ENCODE results near the gene KRR1.
"Not testable (repeated sequence)": the region's sequence is repeated elsewhere in the genome, so short reads cannot be mapped to it uniquely, and the experiment has no call there.

Gene KRR1

DNA sequence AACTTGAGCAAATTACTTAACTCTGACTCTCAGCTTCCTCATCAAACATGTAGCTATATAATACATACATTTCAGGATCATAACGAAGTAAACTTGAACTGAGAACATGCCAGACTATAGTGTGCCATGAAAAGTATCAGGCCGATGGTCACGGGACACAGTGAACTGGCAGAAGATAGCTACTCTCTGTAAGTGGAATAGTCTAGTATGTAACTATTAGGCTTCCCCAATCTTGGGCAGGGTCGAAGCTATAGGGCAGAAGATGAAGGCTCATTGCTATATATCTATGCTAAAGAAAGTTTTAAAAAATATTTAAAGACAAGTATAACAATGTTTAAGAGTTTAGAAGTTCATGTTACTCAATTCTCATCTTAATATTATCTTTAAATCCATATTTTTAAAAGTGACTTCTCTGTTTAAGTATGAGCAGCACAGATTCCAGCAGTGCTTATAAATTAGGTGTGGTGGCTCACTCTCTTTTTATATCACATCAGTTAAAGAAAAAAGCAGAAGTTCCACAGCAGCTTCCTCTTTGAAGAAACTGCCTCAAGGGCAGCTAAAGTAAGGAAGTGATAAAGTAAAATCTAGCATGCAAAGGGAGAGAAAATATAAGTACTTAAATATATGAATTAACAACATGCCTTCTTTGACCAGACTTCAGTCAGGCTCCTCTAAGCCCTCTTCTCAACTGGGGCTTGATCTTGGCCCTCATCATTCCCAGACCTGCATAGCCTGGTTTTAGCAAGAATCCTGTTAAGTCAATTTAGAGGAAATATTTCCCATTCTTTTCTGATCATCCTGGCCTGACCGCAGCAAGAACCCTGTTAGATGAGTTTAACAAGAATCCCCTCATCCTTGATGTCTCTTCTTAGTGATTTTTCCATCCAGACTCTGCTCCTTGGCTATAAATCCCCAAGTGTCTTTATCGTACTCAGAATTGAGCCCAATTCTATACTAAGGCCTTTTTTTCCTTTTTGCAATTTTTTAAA is 39.2 kb downstream of the KRR1 start:
- H3K4me3 ChIP-seq (ENCODE audit: control insufficient read depth, low read depth, low read length), result no peak overlapping the region
- TF ChIP-seq, protein P1, sequence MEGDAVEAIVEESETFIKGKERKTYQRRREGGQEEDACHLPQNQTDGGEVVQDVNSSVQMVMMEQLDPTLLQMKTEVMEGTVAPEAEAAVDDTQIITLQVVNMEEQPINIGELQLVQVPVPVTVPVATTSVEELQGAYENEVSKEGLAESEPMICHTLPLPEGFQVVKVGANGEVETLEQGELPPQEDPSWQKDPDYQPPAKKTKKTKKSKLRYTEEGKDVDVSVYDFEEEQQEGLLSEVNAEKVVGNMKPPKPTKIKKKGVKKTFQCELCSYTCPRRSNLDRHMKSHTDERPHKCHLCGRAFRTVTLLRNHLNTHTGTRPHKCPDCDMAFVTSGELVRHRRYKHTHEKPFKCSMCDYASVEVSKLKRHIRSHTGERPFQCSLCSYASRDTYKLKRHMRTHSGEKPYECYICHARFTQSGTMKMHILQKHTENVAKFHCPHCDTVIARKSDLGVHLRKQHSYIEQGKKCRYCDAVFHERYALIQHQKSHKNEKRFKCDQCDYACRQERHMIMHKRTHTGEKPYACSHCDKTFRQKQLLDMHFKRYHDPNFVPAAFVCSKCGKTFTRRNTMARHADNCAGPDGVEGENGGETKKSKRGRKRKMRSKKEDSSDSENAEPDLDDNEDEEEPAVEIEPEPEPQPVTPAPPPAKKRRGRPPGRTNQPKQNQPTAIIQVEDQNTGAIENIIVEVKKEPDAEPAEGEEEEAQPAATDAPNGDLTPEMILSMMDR (IDR thresholded peaks at IDR 0.05; ENCODE audit: control insufficient read depth, insufficient read depth, low read depth, low read length, missing control alignments), result no peak
- no peak for DNase-seq (ENCODE audit: low read depth)

DNA sequence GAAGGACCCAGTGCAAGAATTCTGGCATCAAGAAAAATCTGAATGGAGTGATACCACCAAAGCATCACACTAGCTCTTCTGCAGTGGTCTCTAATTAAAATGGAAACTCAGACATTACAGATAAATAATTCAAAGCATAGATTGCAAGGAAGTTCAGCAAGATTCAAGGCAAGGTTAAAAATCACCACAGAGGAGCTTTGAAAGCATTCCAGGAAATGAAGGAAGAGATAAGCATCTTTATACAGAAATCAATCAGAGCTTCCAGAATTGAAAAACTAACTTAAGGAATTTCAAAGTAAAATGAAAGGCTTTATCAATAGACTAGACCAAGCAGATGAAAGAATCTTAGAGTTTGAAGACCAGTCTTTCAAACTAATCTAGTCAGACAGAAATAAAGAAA is 51.2 kb downstream of the KRR1 start:
- DNase-seq (ENCODE audit: low read depth), result no peak
- TF ChIP-seq, protein P1 (IDR thresholded peaks at IDR 0.05; ENCODE audit: control insufficient read depth, insufficient read depth, low read depth, low read length, missing control alignments), result no peak
- H3K4me3 ChIP-seq (ENCODE audit: control insufficient read depth, low read depth, low read length), result no peak overlapping the region

DNA sequence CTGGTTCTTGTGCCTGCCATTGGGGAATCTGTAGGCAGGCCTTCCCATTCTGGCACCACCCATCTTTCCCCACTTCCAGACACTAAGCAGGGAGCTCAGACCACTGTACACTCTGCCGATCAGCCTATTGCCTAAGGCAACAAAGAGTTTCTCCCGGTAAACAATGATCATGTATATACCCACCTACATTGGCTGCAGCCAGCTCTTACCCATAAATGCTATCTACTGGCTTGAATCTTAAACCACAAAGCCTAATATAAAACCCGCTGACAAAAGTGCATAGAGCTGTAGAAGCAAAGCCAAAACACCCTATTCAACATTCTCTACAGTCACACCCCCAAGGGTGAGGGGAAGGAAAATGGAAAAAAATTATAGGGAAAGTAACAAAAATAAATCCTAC is 51.7 kb downstream of the KRR1 start:
- no peak for DNase-seq (ENCODE audit: low read depth)
- TF ChIP-seq, protein P1 (IDR thresholded peaks at IDR 0.05; ENCODE audit: control insufficient read depth, insufficient read depth, low read depth, low read length, missing control alignments), result no peak
- no peak overlapping the region for H3K4me3 ChIP-seq (ENCODE audit: control insufficient read depth, low read depth, low read length)

DNA sequence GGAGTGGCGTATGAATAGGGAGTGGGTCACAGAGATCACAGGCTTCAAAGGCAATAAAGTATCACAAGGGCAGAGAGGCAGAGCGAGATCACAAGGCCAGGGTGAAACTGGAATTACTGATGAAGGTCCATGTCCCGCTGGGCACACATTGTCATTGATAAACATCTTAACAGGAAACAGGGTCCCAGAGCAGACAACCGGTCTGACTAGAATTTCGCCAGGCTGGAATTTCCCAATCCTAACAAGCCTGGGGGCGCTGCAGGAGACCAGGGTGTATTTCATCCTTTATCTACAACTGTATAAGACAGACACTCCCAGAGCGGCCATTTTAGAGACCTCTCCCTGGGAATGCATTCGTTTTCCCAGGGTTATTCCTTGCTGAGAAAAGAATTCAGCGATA is 53.5 kb downstream of the KRR1 start:
- H3K4me3 ChIP-seq (ENCODE audit: control insufficient read depth, low read depth, low read length); DNase-seq (ENCODE audit: low read depth): not testable (repeated sequence)

DNA sequence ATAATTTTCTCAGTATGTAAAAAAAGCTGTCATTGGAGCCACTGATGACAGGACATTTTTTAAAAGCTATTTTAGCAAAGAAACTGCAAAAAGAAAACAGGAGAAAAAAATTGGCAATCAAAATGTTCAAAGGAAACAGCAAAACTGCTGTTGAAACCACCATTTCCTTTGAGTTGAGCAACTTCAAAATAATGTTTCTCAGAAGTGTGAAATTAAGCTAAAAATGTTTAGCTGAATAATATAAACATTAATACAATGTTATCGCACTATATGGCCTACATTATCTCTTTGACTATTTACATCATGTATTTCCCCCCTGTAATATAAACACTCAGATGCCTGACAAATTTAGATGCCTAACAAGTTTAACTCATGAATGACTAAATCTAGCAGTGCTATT is 54.2 kb downstream of the KRR1 start:
- DNase-seq (ENCODE audit: low read depth), result no peak
- TF ChIP-seq, protein P1 (IDR thresholded peaks at IDR 0.05; ENCODE audit: control insufficient read depth, insufficient read depth, low read depth, low read length, missing control alignments), result no peak
- no peak overlapping the region for H3K4me3 ChIP-seq (ENCODE audit: control insufficient read depth, low read depth, low read length)

DNA sequence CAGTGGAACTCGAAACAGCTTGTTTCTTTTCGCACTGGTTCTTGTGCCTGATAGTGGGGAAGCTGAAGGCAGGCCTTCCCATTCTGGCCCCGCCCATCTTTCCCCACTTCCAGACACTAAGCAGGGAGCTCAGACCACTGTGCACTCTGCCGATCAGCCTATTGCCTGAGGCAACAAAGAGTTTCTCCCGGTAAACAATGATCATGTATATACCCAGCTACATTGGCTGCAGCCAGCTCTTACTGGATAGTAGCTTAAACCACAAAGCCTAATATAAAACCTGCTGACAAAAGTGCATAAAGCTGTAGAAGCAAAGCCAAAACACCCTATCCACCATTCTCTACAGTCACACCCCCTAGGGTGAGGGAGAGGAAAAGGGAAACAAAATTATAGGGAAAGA is 55.6 kb downstream of the KRR1 start:
- no peak for DNase-seq (ENCODE audit: low read depth)
- no peak overlapping the region for H3K4me3 ChIP-seq (ENCODE audit: control insufficient read depth, low read depth, low read length)
- TF ChIP-seq, protein P1 (IDR thresholded peaks at IDR 0.05; ENCODE audit: control insufficient read depth, insufficient read depth, low read depth, low read length, missing control alignments), result no peak

DNA sequence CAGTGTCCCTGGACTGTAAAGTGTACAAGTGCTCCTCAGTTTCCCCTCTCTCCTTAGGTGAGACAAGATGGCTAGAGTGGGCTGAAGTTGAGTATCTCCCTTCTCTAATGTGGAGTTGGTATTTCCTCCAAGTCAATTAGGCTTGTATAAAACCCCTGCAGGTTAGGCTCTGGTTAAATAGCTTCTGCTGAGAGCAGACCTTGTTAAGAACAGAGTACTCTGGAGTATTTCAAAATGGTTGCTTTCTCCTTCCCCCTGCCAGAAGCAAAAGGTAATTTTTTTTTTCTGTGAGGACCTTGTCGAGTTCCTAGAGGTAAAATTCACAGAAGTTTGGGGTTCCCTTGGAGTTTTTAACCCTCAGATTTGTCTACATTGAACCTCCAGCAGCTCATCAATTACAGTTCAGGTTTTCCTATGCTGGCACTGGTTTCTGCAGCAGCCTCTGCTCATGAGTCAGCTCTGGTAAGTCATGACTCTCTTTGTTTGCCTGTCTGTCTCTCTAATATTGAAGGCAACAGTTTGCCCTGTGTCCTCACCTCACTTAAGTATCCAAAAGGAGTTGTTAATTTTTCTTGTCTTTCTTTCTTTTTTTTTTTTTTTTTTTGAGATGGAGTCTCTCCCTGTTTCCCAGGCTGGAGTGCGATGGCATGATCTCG is 58.6 kb downstream of the KRR1 start:
- peak; percentile 25 for DNase-seq (ENCODE audit: low read depth)
- H3K4me3 ChIP-seq (ENCODE audit: control insufficient read depth, low read depth, low read length), result no peak overlapping the region

More for the DNA sequence above, 58.6 kb downstream of the KRR1 start:
- TF ChIP-seq, protein P1 (IDR thresholded peaks at IDR 0.05; ENCODE audit: control insufficient read depth, insufficient read depth, low read depth, low read length, missing control alignments), result no peak
